ENCODE data around the gene EHMT1.

The EHMT1 gene

GRCh38 chr9:137611623-137612609, 6.9 kb upstream of the EHMT1 start:
- DNase-seq (ENCODE audit: low spot score) = no peak
- no peak for TF ChIP-seq CTCF (IDR thresholded peaks at IDR 0.05; ENCODE audit: extremely low read depth, missing control alignments)

- no peak for DNase-seq (ENCODE audit: low spot score)
- TF ChIP-seq CTCF (IDR thresholded peaks at IDR 0.05; ENCODE audit: extremely low read depth, missing control alignments) = no peak
Measured at GRCh38 chr9:137612741-137613142, 6.1 kb upstream of the EHMT1 start.

GRCh38 chr9:137613259-137613658, 5.5 kb upstream of the EHMT1 start:
- TF ChIP-seq CTCF (IDR thresholded peaks at IDR 0.05; ENCODE audit: extremely low read depth, missing control alignments) = no peak
- DNase-seq (ENCODE audit: low spot score) = no peak

- DNase-seq (ENCODE audit: low spot score) = no peak
- no peak for TF ChIP-seq CTCF (IDR thresholded peaks at IDR 0.05; ENCODE audit: extremely low read depth, missing control alignments)
Measured at GRCh38 chr9:137613738-137614523, 4.9 kb upstream of the EHMT1 start.

GRCh38 chr9:137614631-137615386, 4.0 kb upstream of the EHMT1 start:
- no peak for DNase-seq (ENCODE audit: low spot score)
- no peak for TF ChIP-seq CTCF (IDR thresholded peaks at IDR 0.05; ENCODE audit: extremely low read depth, missing control alignments)

- no peak for DNase-seq (ENCODE audit: low spot score)
- no peak for TF ChIP-seq CTCF (IDR thresholded peaks at IDR 0.05; ENCODE audit: extremely low read depth, missing control alignments)
Measured at GRCh38 chr9:137615387-137615871, 3.4 kb upstream of the EHMT1 start.
